ENCODE results near the gene SLC30A7.

GRCh38 chr1:100905181-100905580 is 9.3 kb downstream of the SLC30A7 start:
- TF ChIP-seq CTCF (IDR thresholded peaks at IDR 0.05) (no peak), POLR2A (IDR thresholded peaks at IDR 0.05) (no peak), POLR2AphosphoS5 (IDR thresholded peaks at IDR 0.05) (no peak)
